ENCODE measurements around the gene OR5M10.

GRCh38 chr11:56545531-56545930, 32.0 kb downstream of the OR5M10 start:
- no peak for TF ChIP-seq CTCF (IDR thresholded peaks at IDR 0.05)
- TF ChIP-seq POLR2A (IDR thresholded peaks at IDR 0.05) = no peak

Measured in thyroid gland (tissue), 4 donors.